ENCODE data around the gene KLF13.

KLF13 gene

GRCh38 chr15:31326156-31326874, at the start of gene KLF13:
KLF13 (plus strand) TSS chr15:31326835; CDS start chr15:31327213, 378 bp downstream.
- DNase-seq (ENCODE audit: low read depth in 2 of 3, low spot score in 1 of 3): peak; percentile 99

GRCh38 chr15:31277335-31278060, 49.1 kb upstream of the KLF13 start:
- DNase-seq (ENCODE audit: low read depth in 2 of 3, low spot score in 1 of 3): no peak

GRCh38 chr15:31278061-31278445, 48.6 kb upstream of the KLF13 start:
- no peak for DNase-seq (ENCODE audit: low read depth in 2 of 3, low spot score in 1 of 3)

- DNase-seq (ENCODE audit: low read depth in 2 of 3, low spot score in 1 of 3): no peak
Measured at GRCh38 chr15:31278544-31279220, 48.0 kb upstream of the KLF13 start.

GRCh38 chr15:31279221-31280045, 47.2 kb upstream of the KLF13 start:
- DNase-seq (ENCODE audit: low read depth in 2 of 3, low spot score in 1 of 3): no peak

GRCh38 chr15:31280046-31280830, 46.4 kb upstream of the KLF13 start:
- DNase-seq (ENCODE audit: low read depth in 2 of 3, low spot score in 1 of 3): no peak

GRCh38 chr15:31280831-31281216, 45.8 kb upstream of the KLF13 start:
- DNase-seq (ENCODE audit: low read depth in 2 of 3, low spot score in 1 of 3): no peak

GRCh38 chr15:31283043-31283442, 43.6 kb upstream of the KLF13 start:
- DNase-seq (ENCODE audit: low read depth in 2 of 3, low spot score in 1 of 3): no peak

- DNase-seq (ENCODE audit: low read depth in 2 of 3, low spot score in 1 of 3): no peak
Measured at GRCh38 chr15:31285772-31286261, 40.8 kb upstream of the KLF13 start.

GRCh38 chr15:31291048-31291578, 35.5 kb upstream of the KLF13 start:
- DNase-seq (ENCODE audit: low read depth in 2 of 3, low spot score in 1 of 3): no peak

GRCh38 chr15:31292391-31293015, 34.1 kb upstream of the KLF13 start:
- no peak for DNase-seq (ENCODE audit: low read depth in 2 of 3, low spot score in 1 of 3)

- DNase-seq (ENCODE audit: low read depth in 2 of 3, low spot score in 1 of 3): no peak
Measured at GRCh38 chr15:31293655-31294054, 33.0 kb upstream of the KLF13 start.

- DNase-seq (ENCODE audit: low read depth in 2 of 3, low spot score in 1 of 3): no peak
Measured at GRCh38 chr15:31294067-31294466, 32.6 kb upstream of the KLF13 start.

GRCh38 chr15:31295658-31296057, 31.0 kb upstream of the KLF13 start:
- no peak for DNase-seq (ENCODE audit: low read depth in 2 of 3, low spot score in 1 of 3)

GRCh38 chr15:31296219-31296645, 30.4 kb upstream of the KLF13 start:
- no peak for DNase-seq (ENCODE audit: low read depth in 2 of 3, low spot score in 1 of 3)

GRCh38 chr15:31296646-31297574, 29.7 kb upstream of the KLF13 start:
- no peak for DNase-seq (ENCODE audit: low read depth in 2 of 3, low spot score in 1 of 3)

- DNase-seq (ENCODE audit: low read depth in 2 of 3, low spot score in 1 of 3): no peak
Measured at GRCh38 chr15:31297575-31298456, 28.8 kb upstream of the KLF13 start.
